SK-N-SH (cell line): Measurements from ENCODE around the gene PCYT1A. TPM values are rescaled to one million over a fixed set of nuclear protein-coding genes. Genes with fewer than 3 reads are reported as not detected.
A peak's percentile ranks its signal among the peaks of the same experiment; 100 is the strongest.

Experiments used
- CTCF ChIA-PET: fragments of 300-600, 350-600 bp; formaldehyde crosslinking; extraction: SDS; loops from one replicate; lab custom pipeline; 2021; lab: Yijun Ruan, JAX
- POLR2A ChIA-PET: fragments of 350-600 bp; sonication (Branson Sonifier 250); formaldehyde crosslinking; extraction: SDS; loops from one replicate; lab custom pipeline; 2020; ENCODE audit warnings: antibody characterized with exemption, inconsistent platforms; lab: Yijun Ruan, JAX
- DNase-seq: peaks from one replicate; pipeline ENCODE4 v3.0.0; 2012
- H2AFZ ChIP-seq: fragments of 200-600 bp; sonication (generic); 2 replicates; pipeline ENCODE4 v1.8.1; 2016; ENCODE audit warnings: antibody characterized with exemption, mild to moderate bottlenecking, low read depth
- H3F3A ChIP-seq: fragments of 200-600 bp; sonication (generic); replicated peaks from 2 replicates; pipeline ENCODE3; 2016; ENCODE audit warnings: antibody characterized with exemption, mild to moderate bottlenecking; ENCODE audit not compliant: insufficient read depth
- H3K27ac ChIP-seq, 2 experiments: fragments of 200-500 bp in 1 of 2; fragments of 200-600 bp in 1 of 2; sonication (Bioruptor generic) in 1 of 2; sonication (generic), shearing (Covaris generic) in 1 of 2; 2 replicates each; pipeline versions ENCODE4 v1.5.1 to v1.6.1; 2014 to 2016; ENCODE audit warnings: low read depth in 2 of 2, inconsistent platforms in 1 of 2, low read length in 1 of 2, mild to moderate bottlenecking in 1 of 2, mixed read lengths in 1 of 2
- H3K27me3 ChIP-seq: fragments of 200-600 bp; sonication (generic), shearing (Covaris generic); 2 replicates; pipeline ENCODE4 v1.6.1; 2016; ENCODE audit warnings: mixed run types; ENCODE audit not compliant: insufficient read depth
- H3K36me3 ChIP-seq, 2 experiments: fragments of 200-500 bp in 1 of 2; fragments of 200-600 bp in 1 of 2; sonication (Bioruptor generic) in 1 of 2; sonication (generic) in 1 of 2; replicated peaks in 1 of 2; 2 replicates each; pipeline versions ENCODE3 to v1.5.1; 2014 to 2016; ENCODE audit warnings: low read length in 1 of 2, mild to moderate bottlenecking in 1 of 2; ENCODE audit not compliant: insufficient read depth in 2 of 2, control insufficient read depth in 1 of 2
- H3K4me1 ChIP-seq, 2 experiments: fragments of 200-500 bp in 1 of 2; fragments of 200-600 bp in 1 of 2; sonication (Bioruptor generic) in 1 of 2; sonication (generic), shearing (Covaris generic) in 1 of 2; 2 replicates each; pipeline versions ENCODE4 v1.5.1 to v1.6.1; 2014 to 2016; ENCODE audit warnings: low read depth in 1 of 2, low read length in 1 of 2, mixed run types in 1 of 2; ENCODE audit not compliant: insufficient read depth in 2 of 2, control insufficient read depth in 1 of 2
- H3K4me2 ChIP-seq: fragments of 200-600 bp; sonication (generic), shearing (Covaris generic); 2 replicates; pipeline ENCODE4 v1.6.1; 2017; ENCODE audit warnings: mixed run types
- H3K4me3 ChIP-seq, 2 experiments: fragments of 200-500 bp in 1 of 2; fragments of 200-600 bp in 1 of 2; sonication (Bioruptor generic) in 1 of 2; sonication (generic), shearing (Covaris generic) in 1 of 2; 2 replicates each; pipeline versions ENCODE4 v1.5.1 to v1.8.1; 2014 to 2016; ENCODE audit warnings: low read depth in 2 of 2, inconsistent platforms in 1 of 2, low read length in 1 of 2, mild to moderate bottlenecking in 1 of 2, mixed read lengths in 1 of 2, moderate library complexity in 1 of 2
- H3K79me2 ChIP-seq: fragments of 200-600 bp; sonication (generic); 2 replicates; pipeline ENCODE4 v1.8.1; 2017; ENCODE audit warnings: mild to moderate bottlenecking; ENCODE audit not compliant: insufficient read depth
- H3K9ac ChIP-seq: fragments of 200-600 bp; sonication (generic); 2 replicates; pipeline ENCODE4 v1.6.1; 2017; ENCODE audit warnings: mixed run types
- H3K9me2 ChIP-seq: fragments of 200-600 bp; sonication (generic); 2 replicates; pipeline ENCODE4 v1.6.1; 2017; ENCODE audit warnings: mixed run types
- H3K9me3 ChIP-seq: fragments of 200-600 bp; sonication (generic); 2 replicates; pipeline ENCODE4 v1.6.1; 2017; ENCODE audit warnings: mixed run types, mild to moderate bottlenecking, moderate library complexity
- H4K20me1 ChIP-seq: fragments of 200-600 bp; sonication (generic); 2 replicates; pipeline ENCODE4 v1.6.1; 2017; ENCODE audit warnings: mild to moderate bottlenecking, mixed run types; ENCODE audit not compliant: insufficient read depth
- CHD2 ChIP-seq: fragments of 150-350 bp; IDR thresholded peaks from 2 replicates; pipeline ENCODE4 v1.6.1; 2018; ENCODE audit warnings: low read length; ENCODE audit not compliant: partially characterized antibody
- ELF1 ChIP-seq: IDR thresholded peaks from 2 replicates; pipeline ENCODE4 v1.4.0; 2012
- FOXJ3 ChIP-seq: sonication (generic); formaldehyde crosslinking; IDR thresholded peaks from 2 replicates; pipeline ENCODE4 v1.5.1; 2020; ENCODE audit warnings: mild to moderate bottlenecking, missing genetic modification reagents
- FOXM1 ChIP-seq: IDR thresholded peaks from 2 replicates; pipeline ENCODE4 v1.4.0; 2012; ENCODE audit warnings: low read depth, mild to moderate bottlenecking
- GABPA ChIP-seq: IDR thresholded peaks from 2 replicates; pipeline ENCODE4 v1.4.0; 2012; ENCODE audit warnings: low read depth, mild to moderate bottlenecking
- MXI1 ChIP-seq: IDR thresholded peaks from 2 replicates; pipeline ENCODE4 v1.6.1; 2012; ENCODE audit warnings: mild to moderate bottlenecking, low read depth, low read length, improper control_type of control experiment
- NRF1 ChIP-seq: IDR thresholded peaks from 2 replicates; pipeline ENCODE4 v1.6.1; 2012; ENCODE audit warnings: low read depth, mild to moderate bottlenecking, low read length
- POLR2AphosphoS5 ChIP-seq: IDR thresholded peaks from 2 replicates; pipeline ENCODE4 v1.6.1; 2012; ENCODE audit warnings: low read depth, low read length
- RFX5 ChIP-seq: IDR thresholded peaks from 2 replicates; pipeline ENCODE4 v1.6.1; 2012; ENCODE audit warnings: mild to moderate bottlenecking, improper control_type of control experiment, low read length
- YY1 ChIP-seq: IDR thresholded peaks from 2 replicates; pipeline ENCODE4 v1.4.0; 2012; ENCODE audit warnings: low read depth, mild to moderate bottlenecking
- ZBTB33 ChIP-seq: IDR thresholded peaks from 2 replicates; pipeline ENCODE4 v1.4.0; 2012; ENCODE audit warnings: low read depth, borderline replicate concordance
- WGBS: methylation state at CpG from one replicate; pipeline ENCODE4 v1.1.6; 2017; ENCODE audit warnings: low lambda C conversion rate; 5-methylcytosine and 5-hydroxymethylcytosine counted together
- polyA plus RNA-seq, 3 experiments: library from polyadenylated mRNA; depleted of rRNA; stranded (reverse); fragments of >200 nt; gene quantifications; 2 replicates each; pipeline ENCODE4 v1.2.3, GENCODE V29; 2012
- TF ChIP-seq, protein P1 (sequence below): IDR thresholded peaks from 2 replicates; pipeline ENCODE4 v1.4.0; 2012; ENCODE audit warnings: low read depth

The PCYT1A gene
- polyA plus RNA-seq, 1 of the 3 experiments (the other 2 are of a cell fraction): 45.9 TPM

- no peaks in the 10 kb centered on the region for H3K9me2 ChIP-seq
- no peak for DNase-seq
- POLR2A ChIA-PET: no interaction called here
- no peaks in the 10 kb centered on the region for H3K9me3 ChIP-seq
- no peaks in the 10 kb centered on the region for H4K20me1 ChIP-seq
- no peak overlapping the region for H2AFZ ChIP-seq
- no peak overlapping the region for H3K9ac ChIP-seq
- H3F3A ChIP-seq: peaks cover 4% of the 10 kb centered on the region
- no peaks in the 10 kb centered on the region for H3K27me3 ChIP-seq
- WGBS: 98% methylated on average over 11 of the region's 11 CpGs
- H3K27ac ChIP-seq: no peak overlapping the region
- peaks cover 10% of the 10 kb centered on the region for H3K79me2 ChIP-seq
- TF ChIP-seq FOXM1 (no peak), ZBTB33 (no peak), GABPA (no peak), RFX5 (no peak), NRF1 (no peak), POLR2AphosphoS5 (no peak), ELF1 (no peak), MXI1 (no peak), FOXJ3 (CRISPR knock-in tag) (no peak)
- H3K4me3 ChIP-seq: no peak overlapping the region
- H3K4me2 ChIP-seq: no peak overlapping the region
- no peaks in the 10 kb centered on the region for H3K36me3 ChIP-seq
- CTCF ChIA-PET: no interaction called here
- no peaks in the 10 kb centered on the region; a peak in 1 of 4 replicates for H3K4me1 ChIP-seq
These were observed 33.6 kb upstream of the PCYT1A start for GRCh38 chr3:196321162-196321561.

- Histone ChIP-seq H3K79me2 (peaks cover 15% of the 10 kb centered on the region), H2AFZ (no peak overlapping the region), H4K20me1 (no peaks in the 10 kb centered on the region), H3K36me3 (peaks cover 0 to 4% of the 10 kb centered on the region in 2 experiments), H3K27ac (peak overlapping the region in 1 of 2 experiments; percentile 8; a peak in 1 of 4 replicates), H3K4me1 (no peaks in the 10 kb centered on the region; a peak in 1 of 4 replicates), H3F3A (peaks cover 10% of the 10 kb centered on the region), H3K9me3 (no peaks in the 10 kb centered on the region), H3K9me2 (no peaks in the 10 kb centered on the region), H3K4me2 (no peak overlapping the region), H3K4me3 (no peak overlapping the region)
- WGBS: no CpG with 5 or more reads among the region's 3 CpGs
- ChIA-PET CTCF (no interaction called here), POLR2A (no interaction called here)
- DNase-seq: no peak
- TF ChIP-seq CHD2: no peak
- no peak for TF ChIP-seq YY1
- TF ChIP-seq, protein P1, sequence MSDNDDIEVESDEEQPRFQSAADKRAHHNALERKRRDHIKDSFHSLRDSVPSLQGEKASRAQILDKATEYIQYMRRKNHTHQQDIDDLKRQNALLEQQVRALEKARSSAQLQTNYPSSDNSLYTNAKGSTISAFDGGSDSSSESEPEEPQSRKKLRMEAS: no peak
- TF ChIP-seq ELF1: no peak
- no peak for TF ChIP-seq NRF1
- no peak for TF ChIP-seq GABPA
- TF ChIP-seq ZBTB33: no peak
- TF ChIP-seq POLR2AphosphoS5: no peak
- TF ChIP-seq, all 33 proteins: peak for 0
- Histone ChIP-seq H3K27me3 (no peaks in the 10 kb centered on the region), H3K9ac (no peak overlapping the region)
These were observed 32.6 kb upstream of the PCYT1A start for GRCh38 chr3:196320137-196320536.
